Gastroesophageal sphincter (tissue), 4 donors: ENCODE measurements around the gene GABRD. TPM values are rescaled to one million over a fixed set of nuclear protein-coding genes. Genes with fewer than 3 reads are reported as not detected.
A peak's percentile ranks its signal among the peaks of the same experiment; 100 is the strongest.

Experiments
- ATAC-seq: fragments of 150-250 bp; one replicate; pipeline ENCODE4 v1.9.1; 2016; ENCODE audit warnings: mild to moderate bottlenecking, moderate library complexity
- H3K27ac ChIP-seq, 4 donors: fragments of 200-600 bp; sonication (generic) in 3 of 4; 1 replicate in 3 of 4; 2 replicates in 1 of 4; pipeline ENCODE4 v1.5.1; 2016 to 2019
- H3K27me3 ChIP-seq: fragments of 200-600 bp; sonication (generic); one replicate; pipeline ENCODE4 v1.5.1; 2019
- H3K36me3 ChIP-seq, 2 donors: fragments of 200-600 bp; sonication (generic); one replicate each; pipeline ENCODE4 v1.5.1; 2019; ENCODE audit warnings: control low read depth in 1 of 2
- H3K4me1 ChIP-seq, 3 donors: fragments of 200-600 bp; sonication (generic); 1 replicate in 2 of 3; 2 replicates in 1 of 3; pipeline ENCODE4 v1.5.1; 2016 to 2019; ENCODE audit warnings: control low read depth in 2 of 3
- H3K4me3 ChIP-seq, 2 donors: fragments of 200-600 bp; sonication (generic); one replicate each; pipeline ENCODE4 v1.5.1; 2019; ENCODE audit warnings: mild to moderate bottlenecking in 1 of 2, moderate library complexity in 1 of 2
- H3K9me3 ChIP-seq, 3 donors: fragments of 200-600 bp; sonication (generic); one replicate each; pipeline ENCODE4 v1.5.1; 2017 to 2019; ENCODE audit warnings: control low read depth in 2 of 3
- EP300 ChIP-seq: sonication (generic); formaldehyde crosslinking; IDR thresholded peaks from one replicate; pipeline ENCODE4 v1.6.1; 2017; ENCODE audit warnings: antibody characterized with exemption, mild to moderate bottlenecking
- POLR2A ChIP-seq, 2 donors: fragments of 450-650 bp; IDR thresholded peaks; one replicate each; pipeline ENCODE4 v1.6.1; 2017; ENCODE audit warnings: antibody characterized with exemption in 2 of 2, mild to moderate bottlenecking in 2 of 2, moderate library complexity in 1 of 2
- POLR2AphosphoS5 ChIP-seq: sonication (generic); formaldehyde crosslinking; IDR thresholded peaks from one replicate; pipeline ENCODE4 v1.6.1; 2017; ENCODE audit warnings: antibody characterized with exemption
- WGBS, 2 donors: methylation state at CpG; one replicate each; pipeline ENCODE4 v1.1.5; 2018; ENCODE audit warnings: low coverage in 1 of 2; 5-methylcytosine and 5-hydroxymethylcytosine counted together
- total RNA-seq, 4 donors: library from RNA; depleted of rRNA; stranded (reverse); fragments of >200 nt; gene quantifications; one replicate each; pipeline ENCODE4 v1.1.0, GENCODE V29; 2016
- TF ChIP-seq, protein P1 (sequence below), 4 experiments: fragments of 200-600 bp in 2 of 4; fragments of 450-650 bp in 2 of 4; sonication (generic) in 1 of 4; IDR thresholded peaks; one replicate each; pipeline ENCODE4 v1.5.1; 2017 to 2019; ENCODE audit warnings: antibody characterized with exemption in 4 of 4, mild to moderate bottlenecking in 2 of 4, moderate library complexity in 2 of 4

Gene GABRD
- total RNA-seq, 4 donors from 2014 or later, result 0.73 TPM; not detected in 3

DNA sequence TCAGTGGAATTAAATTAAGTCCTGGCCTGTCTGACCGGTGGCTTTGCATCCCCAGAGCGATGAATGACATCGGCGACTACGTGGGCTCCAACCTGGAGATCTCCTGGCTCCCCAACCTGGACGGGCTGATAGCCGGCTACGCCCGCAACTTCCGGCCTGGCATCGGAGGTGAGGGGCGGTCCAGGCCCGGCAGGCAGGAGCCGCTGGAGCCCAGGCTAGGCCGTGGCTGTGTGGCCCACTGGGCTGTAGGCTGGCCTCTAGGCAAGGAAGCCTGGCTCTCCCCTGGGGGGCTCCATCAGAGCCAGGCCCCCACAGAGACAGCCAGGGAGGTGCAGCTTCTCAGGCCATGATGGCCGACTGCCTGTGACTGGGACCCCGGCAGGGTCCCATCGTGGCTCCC is 5.7 kb downstream of the GABRD start:
- no peak for ATAC-seq
- H3K9me3 ChIP-seq, result no peaks in the 10 kb centered on the region
- no peak overlapping the region for H3K27ac ChIP-seq
- TF ChIP-seq EP300 (no peak), POLR2AphosphoS5 (no peak)
- peaks cover 81% of the 10 kb centered on the region for H3K27me3 ChIP-seq
- H3K4me1 ChIP-seq, result peaks cover 0 to 16% (median under 1%) of the 10 kb centered on the region in 3 donors
- H3K36me3 ChIP-seq, result no peaks in the 10 kb centered on the region
- WGBS, 2 donors, result no CpG with 5 or more reads among the region's 18 CpGs
- no peak overlapping the region for H3K4me3 ChIP-seq

DNA sequence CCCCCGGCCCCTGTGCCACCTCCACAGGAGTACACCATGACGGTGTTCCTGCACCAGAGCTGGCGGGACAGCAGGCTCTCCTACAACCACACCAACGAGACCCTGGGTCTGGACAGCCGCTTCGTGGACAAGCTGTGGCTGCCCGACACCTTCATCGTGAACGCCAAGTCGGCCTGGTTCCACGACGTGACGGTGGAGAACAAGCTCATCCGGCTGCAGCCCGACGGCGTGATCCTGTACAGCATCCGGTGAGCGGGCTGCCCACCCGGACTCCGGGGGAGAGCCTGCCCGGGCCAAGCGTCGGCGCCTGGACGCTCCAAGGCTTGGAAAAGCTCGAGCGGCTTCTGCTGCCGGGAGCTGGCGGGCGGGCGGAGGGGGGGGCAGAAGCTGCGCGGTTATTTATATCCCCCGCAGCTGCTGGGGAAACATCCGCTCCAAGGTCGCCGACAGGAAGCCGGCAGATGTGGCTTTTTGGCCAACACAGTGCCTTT is 6.4 kb downstream of the GABRD start:
- Histone ChIP-seq H3K4me1 (peaks cover 0 to 13% (median 0%) of the 10 kb centered on the region in 3 donors), H3K27ac (peak overlapping the region in 3 of 4 donors; percentile 7 to 35 (median 27)), H3K9me3 (no peaks in the 10 kb centered on the region), H3K27me3 (peaks cover 79% of the 10 kb centered on the region), H3K4me3 (peak overlapping the region in 1 of 2 donors; percentile 6), H3K36me3 (no peaks in the 10 kb centered on the region)
- ATAC-seq, result peak; percentile 34
- WGBS, 2 donors, result 58% methylated on average over 11 of the region's 39 CpGs; no CpG with 5 or more reads in 1 of the 2 donors
- no peak for TF ChIP-seq EP300
- no peak for TF ChIP-seq POLR2AphosphoS5
- TF ChIP-seq POLR2A (IDR thresholded peaks at IDR 0.05), result no peak

GRCh38 chr1:2027961-2028583 is 8.9 kb downstream of the GABRD start:
- no peak for ATAC-seq
- 60 to 85% methylated on average over 1 to 10 of the region's 46 CpGs for WGBS, 2 donors
- TF ChIP-seq POLR2A (IDR thresholded peaks at IDR 0.05) (no peak), POLR2AphosphoS5 (no peak), EP300 (no peak)
- TF ChIP-seq, protein P1, sequence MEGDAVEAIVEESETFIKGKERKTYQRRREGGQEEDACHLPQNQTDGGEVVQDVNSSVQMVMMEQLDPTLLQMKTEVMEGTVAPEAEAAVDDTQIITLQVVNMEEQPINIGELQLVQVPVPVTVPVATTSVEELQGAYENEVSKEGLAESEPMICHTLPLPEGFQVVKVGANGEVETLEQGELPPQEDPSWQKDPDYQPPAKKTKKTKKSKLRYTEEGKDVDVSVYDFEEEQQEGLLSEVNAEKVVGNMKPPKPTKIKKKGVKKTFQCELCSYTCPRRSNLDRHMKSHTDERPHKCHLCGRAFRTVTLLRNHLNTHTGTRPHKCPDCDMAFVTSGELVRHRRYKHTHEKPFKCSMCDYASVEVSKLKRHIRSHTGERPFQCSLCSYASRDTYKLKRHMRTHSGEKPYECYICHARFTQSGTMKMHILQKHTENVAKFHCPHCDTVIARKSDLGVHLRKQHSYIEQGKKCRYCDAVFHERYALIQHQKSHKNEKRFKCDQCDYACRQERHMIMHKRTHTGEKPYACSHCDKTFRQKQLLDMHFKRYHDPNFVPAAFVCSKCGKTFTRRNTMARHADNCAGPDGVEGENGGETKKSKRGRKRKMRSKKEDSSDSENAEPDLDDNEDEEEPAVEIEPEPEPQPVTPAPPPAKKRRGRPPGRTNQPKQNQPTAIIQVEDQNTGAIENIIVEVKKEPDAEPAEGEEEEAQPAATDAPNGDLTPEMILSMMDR (IDR thresholded peaks at IDR 0.05), result no peak

DNA sequence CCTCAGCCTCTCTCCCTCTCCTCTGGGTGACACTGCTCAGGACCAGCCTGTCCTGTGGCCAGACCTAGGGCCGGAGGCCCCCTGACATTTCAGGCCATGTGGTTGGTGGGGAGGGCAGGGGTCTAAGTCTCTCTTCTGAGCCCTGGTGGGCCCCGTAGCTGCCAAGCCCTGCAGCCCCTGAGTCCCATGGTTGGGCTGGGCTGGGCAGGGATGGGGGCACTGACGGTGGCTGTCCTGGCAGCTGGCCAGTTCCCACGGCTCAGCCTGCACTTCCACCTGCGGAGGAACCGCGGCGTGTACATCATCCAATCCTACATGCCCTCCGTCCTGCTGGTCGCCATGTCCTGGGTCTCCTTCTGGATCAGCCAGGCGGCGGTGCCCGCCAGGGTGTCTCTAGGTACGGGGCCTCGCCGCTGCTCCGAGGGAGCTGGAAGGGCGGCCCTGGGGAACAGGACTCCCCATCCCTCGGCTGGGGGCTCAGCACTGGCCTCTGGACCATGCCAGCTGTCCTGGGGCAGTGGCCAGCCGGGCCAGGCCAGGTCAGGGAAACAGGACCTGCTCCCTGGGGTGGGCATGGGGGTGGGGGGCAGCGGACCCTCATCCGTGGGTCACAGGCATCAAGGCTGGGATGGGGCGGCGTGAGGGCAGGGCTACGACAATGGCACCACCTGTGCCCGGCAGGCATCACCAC is 9.9 kb downstream of the GABRD start:
- no peaks in the 10 kb centered on the region for H3K9me3 ChIP-seq
- H3K27ac ChIP-seq, result no peak overlapping the region
- H3K36me3 ChIP-seq, result no peaks in the 10 kb centered on the region
- ATAC-seq, result no peak
- H3K4me3 ChIP-seq, result no peak overlapping the region
- H3K27me3 ChIP-seq, result peaks cover 73% of the 10 kb centered on the region
- TF ChIP-seq POLR2AphosphoS5, result no peak
- no peak for TF ChIP-seq POLR2A (IDR thresholded peaks at IDR 0.05)
- TF ChIP-seq, protein P1 (IDR thresholded peaks at IDR 0.05), result no peak
- no peak for TF ChIP-seq EP300
- peaks cover 0 to 13% (median 0%) of the 10 kb centered on the region in 3 donors for H3K4me1 ChIP-seq
- WGBS, 2 donors, result no CpG with 5 or more reads among the region's 26 CpGs

More at GRCh38 chr1:2027961-2028583, 8.9 kb downstream of the GABRD start:
- Histone ChIP-seq H3K36me3 (no peaks in the 10 kb centered on the region), H3K4me3 (no peak overlapping the region), H3K27me3 (peaks cover 75% of the 10 kb centered on the region), H3K4me1 (peaks cover 0 to 13% (median 0%) of the 10 kb centered on the region in 3 donors), H3K27ac (no peak overlapping the region), H3K9me3 (no peaks in the 10 kb centered on the region)

- H3K27me3 ChIP-seq, result peaks cover 72% of the 10 kb centered on the region
- WGBS, 2 donors, result no CpG with 5 or more reads among the region's 15 CpGs
- ATAC-seq, result no peak
- H3K36me3 ChIP-seq, result no peaks in the 10 kb centered on the region
- no peak overlapping the region for H3K4me3 ChIP-seq
- H3K9me3 ChIP-seq, result no peaks in the 10 kb centered on the region
- H3K4me1 ChIP-seq, result peaks cover 0 to 13% (median 0%) of the 10 kb centered on the region in 3 donors
- H3K27ac ChIP-seq, result no peak overlapping the region
- TF ChIP-seq EP300 (no peak), POLR2A (IDR thresholded peaks at IDR 0.05) (no peak), POLR2AphosphoS5 (no peak)
- TF ChIP-seq, protein P1 (IDR thresholded peaks at IDR 0.05), result no peak
These were observed 10.4 kb downstream of the GABRD start for GRCh38 chr1:2029561-2029960.
